Embryonic facial prominence (tissue), 1 donor: ENCODE results near the gene MARCHF3.
"Not testable (repeated sequence)": the region's sequence is repeated elsewhere in the genome, so short reads cannot be mapped to it uniquely, and the experiment has no call there.

ENCODE experiments used
- DNase-seq: peaks from one replicate; pipeline ENCODE4 v3.0.0-alpha.2; 2016; ENCODE audit errors: extremely low spot score

The MARCHF3 gene

GRCh38 chr5:126917918-126918614 is 112.3 kb downstream of the MARCHF3 start:
- DNase-seq, result no peak

GRCh38 chr5:126915496-126915895 is 114.9 kb downstream of the MARCHF3 start:
- no peak for DNase-seq

- no peak for DNase-seq
Observed at GRCh38 chr5:126914801-126915436, 115.4 kb downstream of the MARCHF3 start.

- DNase-seq, result no peak
Observed at GRCh38 chr5:126912616-126913200, 117.7 kb downstream of the MARCHF3 start.

GRCh38 chr5:126911986-126912385 is 118.4 kb downstream of the MARCHF3 start:
- no peak for DNase-seq

DNA sequence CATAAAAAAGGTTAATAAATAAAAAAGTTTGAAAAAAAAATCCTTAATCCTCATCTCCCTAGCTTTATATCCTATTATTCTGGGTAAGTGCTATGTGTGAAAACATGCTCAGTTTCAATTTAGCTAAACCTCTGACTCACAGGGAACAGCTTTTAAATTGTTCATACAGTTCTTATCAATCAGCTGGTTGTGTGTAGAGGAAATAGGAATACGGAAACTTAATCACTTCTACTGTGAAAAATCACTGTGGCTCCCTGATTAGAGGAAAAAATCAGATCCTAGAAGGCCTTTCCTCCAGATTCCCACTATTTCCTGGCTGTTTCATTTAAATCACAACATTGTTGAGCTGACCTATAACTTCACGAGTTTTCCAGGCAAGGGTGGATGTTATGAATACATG is 120.5 kb downstream of the MARCHF3 start:
- no peak for DNase-seq

- not testable (repeated sequence) for DNase-seq
Observed at GRCh38 chr5:126904407-126904806, 126.0 kb downstream of the MARCHF3 start.

DNA sequence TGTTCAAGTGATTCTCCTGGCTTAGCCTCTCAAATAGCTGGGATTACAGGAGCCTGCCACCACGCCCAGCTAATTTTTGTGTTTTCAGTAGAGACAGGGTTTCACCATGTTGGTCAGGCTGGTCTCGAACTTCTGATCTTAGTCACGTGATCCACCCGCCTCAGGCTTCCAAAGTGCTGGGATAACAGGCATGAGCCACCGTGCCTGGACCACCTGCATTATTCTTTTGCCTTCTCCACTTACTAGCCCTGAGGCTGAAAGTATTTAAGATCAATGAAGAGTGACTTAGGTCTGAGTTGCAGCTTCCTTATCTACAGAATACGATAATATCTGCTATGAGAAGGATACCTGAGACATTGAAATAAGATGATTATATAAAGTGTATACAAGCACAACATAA is 129.6 kb downstream of the MARCHF3 start:
- DNase-seq, result no peak

DNA sequence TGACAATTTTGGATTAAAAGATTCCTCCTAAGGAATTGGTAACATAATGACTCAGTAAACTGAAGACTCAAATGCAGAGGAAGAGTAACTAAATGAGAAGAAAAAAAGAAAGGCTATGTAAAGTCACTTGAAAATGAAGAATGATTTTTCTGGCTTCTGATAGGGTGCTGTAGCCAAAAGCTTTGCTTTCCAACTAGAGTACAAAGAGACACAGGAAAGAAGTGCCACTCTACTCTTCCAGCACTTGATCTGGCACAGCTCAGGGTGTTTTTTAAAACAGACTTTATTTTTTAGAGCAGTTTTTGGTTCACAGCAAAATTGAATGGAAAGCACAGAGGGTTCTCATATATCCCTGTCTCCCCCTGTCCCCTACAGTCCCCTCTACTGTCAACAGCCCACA is 130.9 kb downstream of the MARCHF3 start:
- no peak for DNase-seq

GRCh38 chr5:126897851-126898630 is 132.3 kb downstream of the MARCHF3 start:
- no peak for DNase-seq

DNA sequence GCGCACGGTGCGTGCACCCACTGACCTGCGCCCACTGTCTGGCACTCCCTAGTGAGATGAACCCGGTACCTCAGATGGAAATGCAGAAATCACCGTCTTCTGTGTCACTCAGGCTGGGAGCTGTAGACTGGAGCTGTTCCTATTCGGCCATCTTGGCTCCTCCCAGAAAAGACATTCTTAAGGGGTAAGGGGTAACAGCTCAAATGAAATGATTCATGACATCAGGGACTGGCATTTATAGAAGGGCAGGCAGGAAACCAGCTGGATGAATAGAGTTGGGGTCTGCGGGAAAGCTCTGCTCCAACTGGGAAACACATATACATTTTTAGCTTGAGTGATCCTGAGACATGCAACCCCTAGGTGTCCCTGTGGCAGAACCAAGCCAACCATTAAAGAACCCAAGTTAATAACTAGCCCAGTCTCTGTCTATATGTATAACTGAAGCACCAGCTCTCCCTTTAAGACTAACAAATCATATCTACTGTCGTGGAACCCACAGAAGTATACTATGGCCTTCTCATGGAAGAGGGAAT is 134.1 kb downstream of the MARCHF3 start:
- DNase-seq, result no peak

GRCh38 chr5:126895712-126896111 is 134.6 kb downstream of the MARCHF3 start:
- not testable (repeated sequence) for DNase-seq

DNA sequence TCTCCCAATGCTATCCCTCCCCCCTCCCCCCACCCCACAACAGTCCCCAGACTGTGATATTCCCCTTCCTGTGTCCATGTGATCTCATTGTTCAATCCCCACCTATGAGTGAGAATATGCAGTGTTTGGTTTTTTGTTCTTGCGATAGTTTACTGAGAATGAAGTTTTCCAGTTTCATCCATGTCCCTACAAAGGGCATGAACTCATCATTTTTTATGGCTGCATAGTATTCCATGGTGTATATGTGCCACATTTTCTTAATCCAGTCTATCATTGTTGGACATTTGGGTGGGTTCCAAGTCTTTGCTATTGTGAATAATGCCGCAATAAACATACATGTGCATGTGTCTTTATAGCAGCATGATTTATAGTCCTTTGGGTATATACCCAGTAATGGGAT is 139.9 kb downstream of the MARCHF3 start:
- DNase-seq, result not testable (repeated sequence)

DNA sequence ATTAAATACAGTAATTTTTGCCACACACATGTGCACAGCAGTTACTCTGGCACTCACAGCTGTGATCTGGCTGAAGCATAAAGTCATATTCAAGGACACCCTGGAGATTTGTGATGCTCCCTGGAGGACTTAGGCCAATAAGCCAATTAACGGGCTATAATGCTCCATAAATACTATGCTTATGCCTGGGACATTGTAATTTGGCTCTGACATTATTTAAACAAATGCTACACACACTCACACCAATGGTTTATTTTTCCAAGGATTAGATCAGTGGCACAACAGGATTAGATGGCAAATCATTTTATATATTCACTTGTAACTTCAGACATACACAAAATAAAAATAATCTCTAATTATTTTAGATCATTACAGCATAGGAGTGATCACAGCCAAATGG is 142.2 kb downstream of the MARCHF3 start:
- DNase-seq, result no peak

GRCh38 chr5:126884269-126884819 is 146.0 kb downstream of the MARCHF3 start:
- DNase-seq, result no peak

GRCh38 chr5:126883564-126884245 is 146.7 kb downstream of the MARCHF3 start:
- no peak for DNase-seq

- DNase-seq, result no peak
Observed at GRCh38 chr5:126881821-126882600, 148.3 kb downstream of the MARCHF3 start.

DNA sequence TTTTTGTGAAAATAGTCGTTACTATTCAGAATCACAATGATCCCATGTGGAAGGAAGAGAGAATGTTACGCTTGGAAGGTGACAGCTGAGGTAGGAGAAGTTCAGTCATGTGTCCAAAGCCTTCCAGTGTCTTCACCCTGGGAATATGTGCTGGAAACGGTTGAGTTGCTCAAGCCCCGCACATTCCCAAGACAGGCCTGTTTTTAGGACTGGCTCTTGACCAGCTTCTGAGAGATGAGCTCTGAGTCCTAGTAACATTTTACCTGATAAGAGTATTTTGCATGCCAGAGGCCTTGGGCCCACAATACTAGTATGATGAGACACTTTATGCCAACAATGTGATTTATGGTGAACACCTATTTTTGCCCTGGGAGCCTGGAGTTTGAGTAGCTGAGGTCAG is 151.7 kb downstream of the MARCHF3 start:
- no peak for DNase-seq

DNA sequence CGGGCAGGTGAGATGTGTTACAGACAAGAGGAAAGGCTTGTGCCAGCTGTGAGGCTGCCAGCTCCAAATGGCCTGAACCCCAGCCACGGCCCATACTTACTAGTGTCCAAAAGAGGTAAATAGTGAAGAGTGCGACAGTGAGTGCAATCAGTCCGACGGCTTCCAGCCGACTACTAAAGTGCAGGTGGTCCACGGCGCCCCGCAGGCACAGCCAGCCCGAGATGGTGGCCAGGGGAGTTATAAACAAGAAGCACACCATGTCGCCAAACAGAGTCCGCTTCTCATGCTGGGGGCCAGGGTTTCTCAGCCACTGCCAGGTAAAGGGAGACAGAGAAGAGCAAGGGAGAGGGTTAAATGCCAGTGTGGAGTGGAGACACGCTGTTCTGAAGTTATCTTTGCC is 152.3 kb downstream of the MARCHF3 start:
- no peak for DNase-seq

- no peak for DNase-seq
Observed at GRCh38 chr5:126877602-126878001, 152.8 kb downstream of the MARCHF3 start.
